Measurements from ENCODE around the gene PNKD.
A peak's percentile ranks its signal among the peaks of the same experiment; 100 is the strongest.
"Not testable (repeated sequence)": the region's sequence is repeated elsewhere in the genome, so short reads cannot be mapped to it uniquely, and the experiment has no call there.

PNKD gene

DNA sequence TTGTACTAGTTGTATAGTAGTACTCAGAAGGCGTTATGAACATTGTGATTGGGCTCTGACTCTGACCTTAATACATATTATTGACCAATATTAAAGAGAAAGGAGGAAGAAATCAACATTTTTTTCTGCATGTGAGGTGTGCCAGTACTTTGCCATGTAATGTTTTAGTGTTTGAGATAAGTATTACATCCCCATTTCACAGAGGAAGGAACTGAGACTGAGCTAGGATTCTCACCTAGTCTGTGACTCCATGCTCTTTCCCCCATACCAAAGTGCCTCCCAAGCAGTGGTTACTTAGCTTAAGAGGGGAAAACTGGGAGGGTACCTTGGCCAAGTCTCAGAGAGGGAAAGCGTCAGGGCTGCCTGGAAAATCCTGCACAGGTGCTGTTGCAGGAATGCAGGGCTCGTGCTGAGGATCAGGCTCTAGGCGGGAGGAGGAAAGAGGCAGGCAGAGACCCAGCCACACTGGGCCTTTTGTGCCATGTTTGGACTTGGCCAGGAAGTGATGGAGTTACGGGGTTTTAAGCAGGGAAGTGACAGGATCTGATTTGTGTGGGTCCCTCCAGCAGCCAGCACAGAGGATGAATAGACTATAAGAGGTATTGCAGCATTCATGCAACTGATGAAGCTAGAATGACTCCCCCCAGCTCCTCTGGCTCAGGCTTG, 1.7 kb downstream of the PNKD start:
- peaks cover 32 to 39% of the 10 kb centered on the region in 2 donors for H3K36me3 ChIP-seq (ENCODE audit: control insufficient read depth in 2 of 2, insufficient read depth in 2 of 2, low read length in 2 of 2)
- peaks cover 51 to 54% of the 10 kb centered on the region in 2 donors for H3K4me1 ChIP-seq (ENCODE audit: control insufficient read depth in 2 of 2, insufficient read depth in 2 of 2, low read length in 2 of 2)
- peak overlapping the region; percentile 73 to 96 for H3K4me3 ChIP-seq (ENCODE audit: low read length in 2 of 2)
- H3K27ac ChIP-seq (ENCODE audit: low read depth in 2 of 2, low read length in 2 of 2) = peak overlapping the region; percentile 89 to 92
- no peaks in the 10 kb centered on the region for H3K9me3 ChIP-seq (ENCODE audit: control insufficient read depth in 2 of 2, low read length in 2 of 2)
- peak overlapping the region; percentile 78 to 91 for H3K9ac ChIP-seq (ENCODE audit: low read depth in 1 of 2, low read length in 2 of 2)
- H3K27me3 ChIP-seq (ENCODE audit: control insufficient read depth in 2 of 2, insufficient read depth in 2 of 2, low read length in 2 of 2) = no peaks in the 10 kb centered on the region

DNA sequence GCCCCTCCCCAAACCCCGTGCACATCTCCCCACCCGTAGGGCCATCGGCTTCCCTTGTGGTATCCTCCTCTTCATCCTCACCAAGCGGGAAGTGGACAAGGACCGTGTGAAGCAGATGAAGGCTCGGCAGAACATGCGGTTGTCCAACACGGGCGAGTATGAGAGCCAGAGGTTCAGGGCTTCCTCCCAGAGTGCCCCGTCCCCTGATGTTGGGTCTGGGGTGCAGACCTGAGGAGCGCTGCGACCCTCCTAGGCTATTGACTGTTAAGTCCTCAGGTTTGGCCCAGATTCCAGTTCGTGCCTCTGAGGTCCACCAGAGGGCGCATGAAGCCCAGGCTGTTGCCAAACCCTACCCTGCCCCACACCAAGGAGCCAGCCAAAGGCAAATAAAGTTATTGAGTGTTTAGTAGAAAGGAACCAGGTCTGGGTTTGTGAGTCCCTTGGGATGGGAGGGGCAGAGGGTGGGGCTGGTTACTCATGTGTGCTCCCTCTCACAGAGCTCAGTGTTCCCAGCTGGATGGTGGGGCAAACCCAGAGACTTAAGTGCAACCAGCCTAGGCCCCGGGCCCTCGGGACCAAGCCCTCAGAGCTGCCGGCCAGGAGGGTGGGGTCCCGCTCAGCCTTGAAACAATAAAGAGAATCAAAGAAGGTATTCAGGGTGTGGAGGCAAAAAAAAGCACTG, 2.4 kb downstream of the PNKD start:
- no peaks in the 10 kb centered on the region for H3K27me3 ChIP-seq (ENCODE audit: control insufficient read depth in 2 of 2, insufficient read depth in 2 of 2, low read length in 2 of 2)
- H3K9me3 ChIP-seq (ENCODE audit: control insufficient read depth in 2 of 2, low read length in 2 of 2) = no peaks in the 10 kb centered on the region
- peak overlapping the region; percentile 73 to 96 for H3K4me3 ChIP-seq (ENCODE audit: low read length in 2 of 2)
- peaks cover 51 to 54% of the 10 kb centered on the region in 2 donors for H3K4me1 ChIP-seq (ENCODE audit: control insufficient read depth in 2 of 2, insufficient read depth in 2 of 2, low read length in 2 of 2)
- peak overlapping the region; percentile 60 to 78 for H3K9ac ChIP-seq (ENCODE audit: low read depth in 1 of 2, low read length in 2 of 2)
- H3K36me3 ChIP-seq (ENCODE audit: control insufficient read depth in 2 of 2, insufficient read depth in 2 of 2, low read length in 2 of 2) = peaks cover 37 to 41% of the 10 kb centered on the region in 2 donors
- peak overlapping the region; percentile 89 to 92 for H3K27ac ChIP-seq (ENCODE audit: low read depth in 2 of 2, low read length in 2 of 2)

DNA sequence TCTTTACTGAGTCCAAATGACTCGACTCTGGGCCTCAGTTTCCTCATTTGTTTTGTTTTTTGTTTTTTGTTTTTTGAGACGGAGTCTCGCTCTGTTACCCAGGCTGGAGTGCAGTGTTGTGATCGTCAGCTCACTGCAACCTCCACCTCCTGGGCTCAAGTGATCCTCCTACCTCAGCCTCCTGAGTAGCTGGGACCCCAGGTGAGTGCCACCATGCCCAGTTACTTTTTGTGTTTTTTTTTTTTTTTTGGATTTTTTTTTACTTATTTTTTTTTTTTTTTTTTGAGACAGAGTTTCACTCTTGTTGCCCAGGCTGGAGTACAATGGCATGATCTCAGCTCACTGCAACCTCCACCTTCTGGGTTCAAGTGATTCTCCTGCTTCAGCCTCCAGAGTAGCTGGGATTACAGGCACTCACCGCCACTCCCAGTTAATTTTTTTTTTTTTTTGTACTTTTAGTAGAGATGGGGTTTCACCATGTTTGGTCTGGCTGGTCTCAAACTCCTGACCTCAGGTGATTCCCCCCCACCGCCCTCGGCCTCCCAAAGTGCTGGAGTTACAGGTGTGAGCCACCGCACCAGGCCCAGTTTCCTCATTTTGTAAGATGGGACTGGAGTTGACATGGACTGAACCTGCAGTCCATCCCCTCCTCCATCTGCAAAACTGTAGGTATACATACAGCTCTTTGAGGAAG, 3.0 kb downstream of the PNKD start:
- Histone ChIP-seq H3K9ac (ENCODE audit: low read depth in 1 of 2, low read length in 2 of 2) (peak overlapping the region; percentile 56 to 78), H3K27ac (ENCODE audit: low read depth in 2 of 2, low read length in 2 of 2) (peak overlapping the region; percentile 89 to 92), H3K36me3 (ENCODE audit: control insufficient read depth in 2 of 2, insufficient read depth in 2 of 2, low read length in 2 of 2) (peaks cover 44 to 48% of the 10 kb centered on the region in 2 donors), H3K4me1 (ENCODE audit: control insufficient read depth in 2 of 2, insufficient read depth in 2 of 2, low read length in 2 of 2) (peaks cover 51 to 54% of the 10 kb centered on the region in 2 donors)
- not testable (repeated sequence) for H3K9me3 ChIP-seq (ENCODE audit: control insufficient read depth in 2 of 2, low read length in 2 of 2); H3K4me3 ChIP-seq (ENCODE audit: low read length in 2 of 2); H3K27me3 ChIP-seq (ENCODE audit: control insufficient read depth in 2 of 2, insufficient read depth in 2 of 2, low read length in 2 of 2)

DNA sequence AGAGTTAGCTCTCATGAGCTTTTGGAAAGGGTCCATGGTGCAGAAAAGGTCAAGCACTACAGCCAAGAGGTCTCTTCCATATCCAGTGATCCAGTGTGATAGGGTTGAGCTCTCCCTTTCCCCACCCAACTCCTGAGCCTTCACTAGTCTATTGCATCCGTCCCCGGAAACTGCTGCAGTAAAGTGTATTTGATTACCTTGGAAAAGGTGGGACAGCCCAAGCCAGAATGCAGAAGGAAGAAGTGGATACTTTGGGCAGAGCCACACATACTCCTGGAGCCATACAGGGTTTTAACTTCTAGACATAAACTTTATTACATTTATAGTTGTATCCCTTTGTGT, 3.6 kb downstream of the PNKD start:
- Histone ChIP-seq H3K4me1 (ENCODE audit: control insufficient read depth in 2 of 2, insufficient read depth in 2 of 2, low read length in 2 of 2) (peaks cover 51 to 54% of the 10 kb centered on the region in 2 donors), H3K27ac (ENCODE audit: low read depth in 2 of 2, low read length in 2 of 2) (peak overlapping the region; percentile 89 to 92), H3K36me3 (ENCODE audit: control insufficient read depth in 2 of 2, insufficient read depth in 2 of 2, low read length in 2 of 2) (peaks cover 49 to 53% of the 10 kb centered on the region in 2 donors), H3K4me3 (ENCODE audit: low read length in 2 of 2) (peak overlapping the region in 1 of 2 donors; percentile 20), H3K9me3 (ENCODE audit: control insufficient read depth in 2 of 2, low read length in 2 of 2) (no peaks in the 10 kb centered on the region), H3K27me3 (ENCODE audit: control insufficient read depth in 2 of 2, insufficient read depth in 2 of 2, low read length in 2 of 2) (no peaks in the 10 kb centered on the region), H3K9ac (ENCODE audit: low read depth in 1 of 2, low read length in 2 of 2) (peak overlapping the region in 1 of 2 donors; percentile 50)

DNA sequence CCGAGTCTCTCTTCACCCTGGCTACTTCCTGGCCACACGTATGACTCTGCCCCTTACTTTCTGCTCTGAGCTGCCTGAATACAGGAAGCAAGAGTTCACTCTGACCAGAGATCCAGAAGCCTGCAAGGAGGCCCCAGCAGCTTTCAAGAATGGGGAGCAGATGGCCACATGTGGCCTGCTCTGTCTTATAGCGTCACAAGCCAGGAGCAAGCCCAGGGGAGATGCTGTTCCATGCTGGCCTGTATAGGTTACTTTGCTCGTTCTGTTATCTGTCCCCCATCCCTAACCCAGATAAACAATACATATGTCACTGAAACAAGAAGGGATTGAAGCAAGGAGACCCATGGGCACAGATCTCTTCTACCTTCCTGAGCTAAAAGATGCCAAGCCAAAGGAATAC, 4.3 kb downstream of the PNKD start:
- H3K27ac ChIP-seq (ENCODE audit: low read depth in 2 of 2, low read length in 2 of 2) = peak overlapping the region; percentile 89 to 92
- H3K4me1 ChIP-seq (ENCODE audit: control insufficient read depth in 2 of 2, insufficient read depth in 2 of 2, low read length in 2 of 2) = peaks cover 45 to 48% of the 10 kb centered on the region in 2 donors
- peaks cover 56 to 60% of the 10 kb centered on the region in 2 donors for H3K36me3 ChIP-seq (ENCODE audit: control insufficient read depth in 2 of 2, insufficient read depth in 2 of 2, low read length in 2 of 2)
- H3K9ac ChIP-seq (ENCODE audit: low read depth in 1 of 2, low read length in 2 of 2) = peak overlapping the region; percentile 6 to 50
- no peaks in the 10 kb centered on the region for H3K9me3 ChIP-seq (ENCODE audit: control insufficient read depth in 2 of 2, low read length in 2 of 2)
- no peaks in the 10 kb centered on the region for H3K27me3 ChIP-seq (ENCODE audit: control insufficient read depth in 2 of 2, insufficient read depth in 2 of 2, low read length in 2 of 2)
- H3K4me3 ChIP-seq (ENCODE audit: low read length in 2 of 2) = peak overlapping the region in 1 of 2 donors; percentile 20

DNA sequence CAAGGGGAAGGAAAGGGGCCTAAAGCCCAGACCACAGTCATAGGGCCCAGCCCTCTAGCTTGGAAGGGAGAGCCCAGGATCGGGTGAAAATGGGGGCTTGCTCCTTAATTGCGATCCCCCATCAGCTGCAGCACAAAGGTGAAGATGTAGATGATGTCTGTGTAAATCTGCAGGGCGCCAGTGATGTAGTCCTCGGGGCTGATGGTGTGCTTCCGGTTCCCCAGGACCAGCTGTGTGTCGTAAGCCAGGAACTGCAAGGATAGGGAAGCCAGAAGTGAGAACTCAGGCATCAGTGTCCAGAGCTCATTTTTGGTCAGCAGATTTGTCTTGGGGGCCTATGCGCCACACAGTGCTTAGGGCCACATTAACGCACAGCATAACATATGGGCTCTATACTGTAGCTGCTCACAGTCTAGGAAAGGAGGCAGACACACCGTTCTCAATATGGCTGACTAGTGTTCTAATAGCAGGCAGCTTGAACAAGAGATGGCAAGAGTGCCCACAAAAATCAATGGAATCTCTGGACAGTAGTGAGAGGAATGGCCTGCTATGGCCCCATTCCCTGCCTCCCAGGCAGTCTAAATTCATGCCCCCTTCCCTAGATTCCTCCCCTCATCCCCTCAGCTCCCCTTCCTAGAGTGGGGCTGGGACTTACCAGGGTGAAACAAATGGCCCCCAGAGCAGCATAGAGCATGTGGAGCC, 5.2 kb downstream of the PNKD start:
- Histone ChIP-seq H3K36me3 (ENCODE audit: control insufficient read depth in 2 of 2, insufficient read depth in 2 of 2, low read length in 2 of 2) (peaks cover 66 to 69% of the 10 kb centered on the region in 2 donors), H3K9ac (ENCODE audit: low read depth in 1 of 2, low read length in 2 of 2) (peak overlapping the region; percentile 36 to 50), H3K4me1 (ENCODE audit: control insufficient read depth in 2 of 2, insufficient read depth in 2 of 2, low read length in 2 of 2) (peaks cover 45 to 48% of the 10 kb centered on the region in 2 donors), H3K9me3 (ENCODE audit: control insufficient read depth in 2 of 2, low read length in 2 of 2) (no peaks in the 10 kb centered on the region), H3K4me3 (ENCODE audit: low read length in 2 of 2) (no peak overlapping the region), H3K27ac (ENCODE audit: low read depth in 2 of 2, low read length in 2 of 2) (peak overlapping the region; percentile 89 to 92), H3K27me3 (ENCODE audit: control insufficient read depth in 2 of 2, insufficient read depth in 2 of 2, low read length in 2 of 2) (no peaks in the 10 kb centered on the region)

DNA sequence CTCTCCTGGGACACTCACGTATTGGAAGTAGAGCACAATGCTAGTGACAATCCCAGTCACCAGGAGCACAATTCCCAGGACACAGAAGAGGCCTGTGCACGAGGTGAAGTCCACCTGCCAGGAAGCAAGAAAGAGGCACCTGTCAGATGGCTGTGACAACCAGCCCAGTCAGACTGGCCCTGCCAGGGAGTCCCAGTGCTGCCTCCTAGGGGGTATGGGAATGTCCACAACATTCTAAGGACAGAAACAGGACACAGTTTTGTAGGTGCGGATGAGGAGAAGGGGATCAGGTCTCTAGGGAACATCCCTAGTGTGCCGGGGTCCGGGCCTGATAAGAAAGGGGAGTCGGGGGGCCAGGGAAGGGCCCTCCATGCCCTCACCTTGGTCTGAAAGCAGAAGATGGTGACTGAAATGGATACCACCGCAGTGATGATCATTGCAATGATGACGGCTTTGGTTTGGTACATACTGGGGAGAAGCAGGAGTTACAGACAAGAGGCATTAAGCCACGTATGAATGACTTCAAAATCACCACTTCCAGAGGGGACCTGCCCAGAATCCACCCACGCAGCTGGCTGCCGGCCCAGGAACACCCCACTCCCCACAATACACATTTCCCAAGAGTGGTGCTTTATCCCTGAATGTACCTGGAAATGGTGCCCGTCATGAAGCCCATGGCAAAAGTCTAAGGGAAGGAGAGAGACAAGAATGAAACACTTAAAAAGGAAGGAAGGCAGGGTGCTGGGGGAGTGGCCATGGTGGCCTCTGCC, 6.9 kb downstream of the PNKD start:
- Histone ChIP-seq H3K9me3 (ENCODE audit: control insufficient read depth in 2 of 2, low read length in 2 of 2) (no peaks in the 10 kb centered on the region), H3K36me3 (ENCODE audit: control insufficient read depth in 2 of 2, insufficient read depth in 2 of 2, low read length in 2 of 2) (peaks cover 77 to 83% of the 10 kb centered on the region in 2 donors), H3K4me1 (ENCODE audit: control insufficient read depth in 2 of 2, insufficient read depth in 2 of 2, low read length in 2 of 2) (peaks cover 29 to 31% of the 10 kb centered on the region in 2 donors), H3K27me3 (ENCODE audit: control insufficient read depth in 2 of 2, insufficient read depth in 2 of 2, low read length in 2 of 2) (no peaks in the 10 kb centered on the region), H3K4me3 (ENCODE audit: low read length in 2 of 2) (no peak overlapping the region), H3K27ac (ENCODE audit: low read depth in 2 of 2, low read length in 2 of 2) (no peak overlapping the region), H3K9ac (ENCODE audit: low read depth in 1 of 2, low read length in 2 of 2) (no peak overlapping the region)

DNA sequence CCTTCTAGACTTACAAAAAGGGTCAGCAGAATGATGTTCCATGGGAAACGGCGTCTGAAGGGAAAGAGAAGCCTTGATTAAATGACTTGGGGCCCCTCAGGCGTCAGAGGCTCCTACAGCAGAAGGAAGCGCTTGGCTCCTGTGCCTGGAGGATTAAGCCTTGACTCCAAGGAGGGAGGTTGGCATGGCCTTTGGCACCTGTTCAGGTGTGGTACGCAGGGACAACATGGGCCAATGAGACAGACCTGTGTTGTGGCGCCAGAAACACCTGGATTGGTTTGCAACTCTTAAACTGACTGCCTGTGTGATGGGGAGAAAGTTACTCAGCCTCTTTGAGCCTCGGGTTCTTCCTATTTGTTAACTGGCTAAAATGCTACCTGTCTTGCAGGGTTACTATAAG, 7.6 kb downstream of the PNKD start:
- no peaks in the 10 kb centered on the region for H3K27me3 ChIP-seq (ENCODE audit: control insufficient read depth in 2 of 2, insufficient read depth in 2 of 2, low read length in 2 of 2)
- H3K9me3 ChIP-seq (ENCODE audit: control insufficient read depth in 2 of 2, low read length in 2 of 2) = no peaks in the 10 kb centered on the region
- H3K36me3 ChIP-seq (ENCODE audit: control insufficient read depth in 2 of 2, insufficient read depth in 2 of 2, low read length in 2 of 2) = peaks cover 77 to 84% of the 10 kb centered on the region in 2 donors
- H3K9ac ChIP-seq (ENCODE audit: low read depth in 1 of 2, low read length in 2 of 2) = no peak overlapping the region
- no peak overlapping the region for H3K4me3 ChIP-seq (ENCODE audit: low read length in 2 of 2)
- no peak overlapping the region for H3K27ac ChIP-seq (ENCODE audit: low read depth in 2 of 2, low read length in 2 of 2)
- peaks cover 24% of the 10 kb centered on the region in 2 donors for H3K4me1 ChIP-seq (ENCODE audit: control insufficient read depth in 2 of 2, insufficient read depth in 2 of 2, low read length in 2 of 2)

DNA sequence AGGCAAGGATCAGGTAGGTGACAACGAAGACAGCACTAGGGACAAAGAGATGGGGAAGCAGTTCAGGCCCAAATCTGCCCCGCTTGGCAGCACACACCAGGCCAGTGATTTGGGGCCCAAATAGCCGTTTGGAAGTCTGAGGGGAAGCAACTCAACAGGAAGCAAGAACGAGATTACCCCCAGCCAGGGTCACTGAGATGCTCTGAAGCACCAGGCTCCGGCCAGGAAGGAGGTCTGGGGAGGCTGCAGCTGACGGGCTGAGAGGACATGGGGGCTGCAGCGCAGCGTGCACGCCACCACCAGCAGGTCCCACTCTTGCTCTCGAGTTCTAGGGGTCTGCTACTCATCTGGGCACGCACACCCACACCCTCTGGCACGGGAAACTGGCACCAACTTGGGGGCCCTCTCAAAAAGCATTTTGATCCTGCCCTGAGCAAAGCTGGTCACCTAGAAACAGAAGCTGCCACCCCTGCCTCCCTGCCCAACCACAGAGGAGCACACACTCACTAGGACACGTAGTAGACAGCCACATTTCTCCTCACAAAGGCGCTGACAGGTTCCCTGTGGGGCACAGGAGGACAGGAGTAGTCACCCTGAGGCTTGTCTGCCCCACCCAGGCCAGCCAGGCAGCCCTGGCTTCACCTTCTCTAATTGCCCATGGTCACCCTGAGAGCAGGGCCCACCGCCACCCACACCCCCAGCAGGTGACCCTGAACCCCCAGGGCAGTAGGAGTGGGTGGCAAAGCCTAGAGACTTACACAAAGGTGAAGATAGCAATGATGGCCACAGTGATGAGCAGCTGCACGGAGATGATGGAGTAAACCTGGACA, 8.4 kb downstream of the PNKD start:
- no peaks in the 10 kb centered on the region for H3K9me3 ChIP-seq (ENCODE audit: control insufficient read depth in 2 of 2, low read length in 2 of 2)
- H3K36me3 ChIP-seq (ENCODE audit: control insufficient read depth in 2 of 2, insufficient read depth in 2 of 2, low read length in 2 of 2) = peaks cover 81 to 82% of the 10 kb centered on the region in 2 donors
- H3K4me1 ChIP-seq (ENCODE audit: control insufficient read depth in 2 of 2, insufficient read depth in 2 of 2, low read length in 2 of 2) = peaks cover 23 to 26% of the 10 kb centered on the region in 2 donors
- no peak overlapping the region for H3K4me3 ChIP-seq (ENCODE audit: low read length in 2 of 2)
- H3K27me3 ChIP-seq (ENCODE audit: control insufficient read depth in 2 of 2, insufficient read depth in 2 of 2, low read length in 2 of 2) = no peaks in the 10 kb centered on the region
- H3K9ac ChIP-seq (ENCODE audit: low read depth in 1 of 2, low read length in 2 of 2) = no peak overlapping the region
- H3K27ac ChIP-seq (ENCODE audit: low read depth in 2 of 2, low read length in 2 of 2) = no peak overlapping the region

Measured in mucosa of rectum (tissue), 2 donors.